Measurements from ENCODE around the gene BCORL1. TPM values are rescaled to one million over a fixed set of nuclear protein-coding genes. Genes with fewer than 3 reads are reported as not detected.

The BCORL1 gene
- total RNA-seq, 1 donor from 2014 or later = 8.1 TPM

DNA sequence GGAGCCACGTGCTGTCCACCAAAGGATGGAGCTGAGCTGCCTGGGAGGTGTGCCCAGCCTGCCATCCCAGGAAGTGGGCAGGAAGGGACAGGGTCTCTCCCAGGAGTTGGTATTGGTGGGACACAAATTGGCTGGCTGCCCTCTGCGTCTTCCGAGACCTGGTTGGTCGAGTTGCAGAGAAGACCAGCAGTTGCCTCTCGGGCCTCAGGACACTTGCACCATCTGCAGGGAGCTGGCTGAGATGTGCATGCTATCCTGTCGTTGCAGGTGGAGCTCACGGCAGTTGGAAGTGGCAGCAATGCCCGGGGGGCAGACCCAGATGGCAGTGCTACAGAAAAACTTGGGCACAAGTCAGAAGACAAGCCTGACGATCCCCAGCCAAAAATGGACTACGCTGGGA, 30.2 kb downstream of the BCORL1 start:
- DNase-seq (ENCODE audit: low spot score) (no peak), ATAC-seq (no peak)

DNA sequence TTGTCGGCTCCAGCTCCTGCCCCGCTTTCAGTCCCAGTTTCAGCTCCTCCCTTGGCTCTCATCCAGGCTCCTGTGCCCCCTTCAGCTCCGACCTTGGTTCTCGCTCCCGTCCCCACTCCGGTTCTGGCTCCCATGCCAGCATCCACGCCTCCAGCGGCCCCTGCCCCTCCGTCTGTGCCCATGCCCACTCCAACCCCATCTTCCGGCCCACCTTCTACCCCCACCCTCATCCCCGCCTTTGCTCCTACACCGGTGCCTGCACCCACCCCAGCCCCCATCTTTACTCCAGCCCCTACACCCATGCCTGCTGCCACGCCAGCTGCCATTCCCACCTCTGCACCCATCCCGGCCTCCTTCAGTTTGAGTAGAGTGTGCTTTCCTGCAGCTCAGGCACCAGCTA, 31.2 kb downstream of the BCORL1 start:
- DNase-seq (ENCODE audit: low spot score) (no peak), ATAC-seq (no peak)

DNA sequence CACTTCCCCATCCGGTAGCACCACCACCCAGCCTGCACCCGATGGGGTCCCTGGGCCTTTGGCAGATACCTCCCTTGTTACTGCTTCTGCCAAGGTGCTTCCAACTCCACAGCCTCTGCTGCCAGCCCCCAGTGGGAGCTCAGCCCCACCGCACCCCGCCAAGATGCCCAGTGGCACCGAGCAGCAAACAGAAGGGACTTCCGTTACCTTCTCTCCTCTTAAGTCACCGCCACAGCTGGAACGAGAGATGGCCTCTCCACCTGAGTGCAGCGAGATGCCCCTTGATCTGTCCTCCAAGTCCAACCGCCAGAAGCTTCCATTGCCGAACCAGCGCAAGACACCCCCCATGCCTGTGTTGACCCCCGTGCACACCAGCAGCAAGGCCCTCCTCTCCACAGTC, 31.9 kb downstream of the BCORL1 start:
- DNase-seq (ENCODE audit: low spot score) = no peak
- ATAC-seq = no peak

DNA sequence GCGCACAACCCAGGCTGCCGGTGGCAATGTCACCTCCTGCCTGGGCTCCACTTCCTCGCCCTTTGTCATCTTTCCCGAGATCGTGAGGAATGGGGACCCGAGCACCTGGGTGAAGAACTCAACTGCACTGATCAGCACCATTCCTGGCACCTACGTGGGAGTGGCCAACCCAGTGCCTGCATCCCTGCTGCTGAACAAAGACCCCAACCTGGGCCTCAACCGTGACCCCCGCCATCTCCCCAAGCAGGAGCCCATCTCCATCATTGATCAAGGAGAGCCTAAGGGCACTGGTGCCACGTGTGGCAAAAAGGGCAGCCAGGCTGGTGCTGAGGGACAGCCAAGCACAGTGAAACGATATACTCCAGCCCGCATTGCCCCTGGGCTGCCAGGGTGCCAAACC, 32.3 kb downstream of the BCORL1 start:
- DNase-seq (ENCODE audit: low spot score) (no peak), ATAC-seq (no peak)

DNA sequence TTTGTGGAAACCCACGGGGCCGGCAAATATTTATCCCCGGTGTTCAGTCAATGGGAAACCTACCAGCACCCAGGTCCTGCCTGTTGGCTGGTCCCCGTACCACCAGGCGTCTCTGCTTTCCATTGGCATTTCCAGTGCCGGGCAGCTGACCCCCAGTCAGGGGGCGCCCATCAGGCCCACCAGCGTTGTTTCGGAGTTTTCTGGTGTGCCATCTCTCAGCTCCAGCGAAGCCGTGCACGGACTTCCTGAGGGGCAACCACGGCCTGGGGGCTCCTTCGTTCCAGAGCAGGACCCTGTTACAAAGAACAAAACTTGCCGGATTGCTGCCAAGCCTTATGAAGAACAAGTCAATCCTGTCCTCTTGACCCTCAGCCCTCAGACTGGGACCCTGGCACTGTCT, 32.7 kb downstream of the BCORL1 start:
- ATAC-seq (no peak), DNase-seq (ENCODE audit: low spot score) (no peak)

DNA sequence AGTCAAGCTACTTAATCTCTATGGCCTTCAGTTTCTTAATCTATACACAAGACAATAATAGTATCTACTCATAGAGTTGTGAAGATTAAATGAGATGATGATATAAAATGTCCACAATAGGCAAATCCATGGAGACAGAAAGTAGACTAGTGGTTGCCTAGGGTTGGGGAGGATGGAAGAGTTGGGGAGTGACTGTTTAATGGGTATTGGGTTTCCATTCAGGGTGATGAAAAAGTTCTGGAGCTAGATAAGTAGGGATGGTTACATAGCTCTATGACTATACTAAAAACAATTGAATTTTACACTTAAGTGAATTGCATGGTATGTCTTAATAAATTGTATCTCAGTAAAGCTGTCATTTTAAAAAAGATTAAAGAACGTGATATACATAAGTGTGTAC, 35.7 kb downstream of the BCORL1 start:
- no peak for DNase-seq (ENCODE audit: low spot score)
- ATAC-seq = no peak

DNA sequence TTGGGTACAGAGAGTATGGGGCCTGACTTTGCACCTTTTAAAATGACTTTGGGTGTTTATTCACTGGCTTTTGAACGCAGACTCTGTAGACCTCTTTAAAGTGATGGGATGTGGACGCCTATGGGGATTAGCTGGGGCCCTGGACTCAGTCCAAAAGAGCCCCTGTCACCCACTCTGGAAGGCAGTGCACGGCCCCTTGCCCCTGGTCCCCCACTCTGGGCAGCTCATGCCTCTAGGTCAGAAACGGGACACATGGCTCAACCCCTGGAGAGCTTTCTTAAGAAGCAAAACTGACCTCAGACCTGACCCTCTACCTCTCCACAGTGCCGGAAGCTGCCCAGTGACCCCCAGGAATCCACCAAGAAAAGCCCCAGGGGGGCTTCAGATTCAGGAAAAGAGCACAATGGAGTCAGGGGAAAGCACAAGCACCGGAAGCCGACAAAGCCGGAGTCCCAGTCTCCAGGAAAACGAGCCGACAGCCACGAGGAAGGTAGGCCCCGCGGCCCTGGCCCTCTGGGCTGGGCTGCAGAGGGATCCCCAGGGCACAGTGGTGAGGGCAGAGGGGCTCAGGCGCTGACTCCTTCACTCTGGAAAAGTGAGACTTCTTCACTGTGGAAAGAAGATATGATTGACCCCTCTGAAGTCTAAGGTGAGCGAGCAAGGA, 38.4 kb downstream of the BCORL1 start:
- no peak for ATAC-seq

DNA sequence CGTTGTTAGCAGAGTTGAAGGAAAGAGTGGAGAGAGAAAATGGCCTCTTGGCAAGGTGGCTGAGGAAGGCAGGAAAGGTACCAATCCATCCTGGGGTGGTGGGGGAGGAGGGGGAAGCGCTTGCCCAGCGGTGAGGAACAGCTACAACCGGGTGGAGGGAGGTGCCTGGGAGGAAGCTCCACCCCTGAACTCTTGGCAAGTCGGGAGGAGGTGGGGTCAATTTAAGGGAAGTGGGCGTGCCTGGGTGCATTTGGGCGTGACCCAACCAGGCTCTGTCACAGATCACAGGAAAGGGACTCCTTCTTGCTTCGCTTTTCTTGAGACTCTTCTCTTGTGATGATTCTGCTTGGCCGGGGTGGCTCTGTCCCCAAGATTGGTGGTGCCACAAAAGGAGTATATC, 41.7 kb downstream of the BCORL1 start:
- ATAC-seq (peak; percentile 87), DNase-seq (ENCODE audit: low spot score) (peak; percentile 54)

More for the DNA sequence above, 38.4 kb downstream of the BCORL1 start:
- DNase-seq (ENCODE audit: low spot score) = no peak

DNA sequence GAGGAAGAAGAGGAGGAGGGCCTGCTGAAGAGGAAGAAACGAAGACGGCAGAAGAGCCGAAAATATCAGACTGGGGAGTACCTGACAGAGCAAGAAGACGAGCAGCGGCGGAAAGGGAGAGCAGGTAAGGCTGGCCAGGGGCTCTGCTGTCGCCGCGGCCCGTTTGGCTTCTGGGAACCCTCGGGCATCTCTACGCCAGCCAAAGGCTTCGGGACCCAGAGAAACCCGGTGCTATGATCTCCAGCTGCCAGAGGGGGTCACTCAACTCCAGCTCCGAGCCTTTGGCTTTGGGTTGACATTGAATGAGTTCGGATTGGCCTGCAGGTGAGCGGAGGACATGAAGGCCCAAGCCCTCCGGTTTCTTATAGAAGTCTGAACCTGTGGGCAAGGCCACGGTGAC, 42.8 kb downstream of the BCORL1 start:
- ATAC-seq (no peak), DNase-seq (ENCODE audit: low spot score) (no peak)

DNA sequence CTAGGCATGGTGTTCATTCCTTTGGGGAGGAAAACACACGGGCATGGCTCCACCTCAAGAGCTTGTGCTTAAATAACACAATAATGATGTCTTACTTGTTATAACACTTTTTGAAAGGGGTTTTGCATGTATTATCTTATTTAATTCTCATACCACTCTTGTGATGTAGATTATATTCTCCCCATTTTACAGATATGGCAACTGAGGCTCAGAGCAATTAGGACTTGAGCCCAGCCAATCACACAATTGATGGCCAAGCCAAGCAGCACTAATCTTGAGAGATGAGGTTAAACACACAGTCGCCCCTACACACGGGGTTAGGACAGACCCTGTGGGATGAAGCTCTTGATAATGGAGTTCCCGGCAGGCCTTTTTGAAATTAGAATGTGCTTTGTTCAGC, 45.1 kb downstream of the BCORL1 start:
- DNase-seq (ENCODE audit: low spot score) (no peak), ATAC-seq (no peak)

DNA sequence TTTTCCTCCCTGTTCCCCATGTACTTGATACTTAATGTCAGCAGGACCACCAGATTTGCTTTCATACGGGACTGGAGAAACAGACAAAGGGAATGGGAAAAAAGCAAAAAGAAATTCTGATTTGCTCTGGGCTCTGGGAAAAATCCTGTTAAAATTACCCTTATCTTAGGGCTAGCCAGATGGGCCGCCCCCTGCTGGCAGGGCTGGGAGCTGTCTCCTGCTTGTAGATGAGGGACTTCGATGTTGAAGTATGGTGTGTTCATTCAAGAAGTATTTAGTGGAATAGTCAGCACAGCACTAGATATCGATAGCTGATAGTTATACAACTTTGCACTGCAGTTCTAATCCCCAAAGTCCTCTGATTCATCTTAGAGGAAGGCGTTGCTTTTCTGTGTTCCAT, 45.8 kb downstream of the BCORL1 start:
- DNase-seq (ENCODE audit: low spot score) (no peak), ATAC-seq (peak; percentile 74)

DNA sequence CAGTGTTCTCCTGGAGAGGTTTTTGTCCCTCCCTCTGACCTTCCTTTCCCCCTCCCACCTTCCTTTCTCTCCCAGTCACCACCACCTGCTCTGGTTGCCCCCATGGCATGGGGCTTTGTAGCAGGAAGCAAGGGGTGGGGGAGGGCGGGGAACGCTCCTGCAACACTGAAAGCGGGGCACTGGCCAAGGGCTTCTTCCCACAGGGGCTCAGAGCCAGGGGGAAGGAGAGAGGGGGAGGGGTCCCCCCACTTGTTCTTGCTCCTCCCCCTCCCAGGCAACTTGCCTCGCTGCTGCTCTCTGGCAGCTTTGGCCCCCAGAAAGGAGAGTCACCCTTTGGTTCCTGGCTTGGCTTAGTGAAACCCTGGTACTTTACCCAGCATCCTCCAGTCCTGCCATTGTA, 48.4 kb downstream of the BCORL1 start:
- DNase-seq (ENCODE audit: low spot score) = no peak

DNA sequence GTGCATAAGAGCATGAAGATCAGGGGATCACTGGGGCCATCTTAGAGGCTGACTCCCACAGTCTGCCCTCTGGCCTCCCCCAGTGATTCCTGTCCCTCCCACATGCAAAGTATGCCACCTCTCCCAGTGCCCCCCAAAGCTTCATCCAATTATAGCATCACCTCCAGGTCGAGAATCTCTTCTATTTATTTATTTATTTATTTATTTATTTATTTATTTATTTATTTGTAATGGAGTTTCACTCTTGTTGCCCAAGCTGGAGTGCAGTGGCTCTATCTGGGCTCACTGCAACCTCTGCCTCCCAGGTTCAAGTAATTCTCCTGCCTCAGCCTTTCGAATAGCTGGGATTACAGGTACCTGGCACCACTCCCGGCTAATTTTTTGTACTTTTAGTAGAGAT, 50.1 kb downstream of the BCORL1 start:
- ATAC-seq (no peak), DNase-seq (ENCODE audit: low spot score) (no peak)

More for the DNA sequence above, 48.4 kb downstream of the BCORL1 start:
- no peak for ATAC-seq

DNA sequence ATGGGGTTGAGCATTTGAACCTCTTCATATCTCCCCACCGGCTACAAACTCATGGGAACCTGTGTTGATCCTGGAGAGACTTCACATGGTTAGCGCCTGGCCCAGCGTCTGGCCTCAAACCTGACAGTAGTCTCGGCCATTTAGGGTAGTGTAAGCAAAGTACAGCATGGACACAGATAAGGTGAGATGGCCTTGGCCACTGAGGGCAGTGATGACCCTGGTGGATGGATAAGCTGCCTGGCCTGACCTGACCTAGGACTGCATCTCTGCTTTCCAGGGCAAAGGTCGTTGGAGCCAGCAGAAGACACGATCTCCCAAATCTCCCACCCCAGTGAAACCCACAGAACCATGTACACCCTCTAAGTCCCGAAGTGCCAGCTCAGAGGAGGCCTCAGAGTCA, 51.7 kb downstream of the BCORL1 start:
- DNase-seq (ENCODE audit: low spot score) (no peak), ATAC-seq (peak; percentile 36)

DNA sequence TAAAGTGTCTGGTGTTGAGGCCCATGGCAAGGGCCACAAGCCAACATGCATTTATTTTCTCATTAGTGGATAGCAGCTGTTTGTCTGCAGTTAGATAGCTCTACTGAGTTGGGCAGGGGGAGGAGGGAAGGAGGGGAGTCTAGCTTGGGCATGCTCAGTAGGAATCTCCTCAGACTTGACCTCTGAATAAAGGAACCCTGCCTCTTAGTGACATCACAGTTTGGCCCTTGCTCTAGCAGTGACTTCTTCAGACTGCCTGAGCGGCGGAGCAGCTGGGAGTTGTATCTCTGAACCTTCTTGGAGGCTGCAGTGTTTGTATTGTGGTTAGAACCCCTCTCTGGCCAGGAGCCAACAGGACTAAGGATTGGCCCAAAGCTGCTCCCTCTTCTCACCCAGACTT, 57.4 kb downstream of the BCORL1 start:
- ATAC-seq (no peak), DNase-seq (ENCODE audit: low spot score) (no peak)

DNA sequence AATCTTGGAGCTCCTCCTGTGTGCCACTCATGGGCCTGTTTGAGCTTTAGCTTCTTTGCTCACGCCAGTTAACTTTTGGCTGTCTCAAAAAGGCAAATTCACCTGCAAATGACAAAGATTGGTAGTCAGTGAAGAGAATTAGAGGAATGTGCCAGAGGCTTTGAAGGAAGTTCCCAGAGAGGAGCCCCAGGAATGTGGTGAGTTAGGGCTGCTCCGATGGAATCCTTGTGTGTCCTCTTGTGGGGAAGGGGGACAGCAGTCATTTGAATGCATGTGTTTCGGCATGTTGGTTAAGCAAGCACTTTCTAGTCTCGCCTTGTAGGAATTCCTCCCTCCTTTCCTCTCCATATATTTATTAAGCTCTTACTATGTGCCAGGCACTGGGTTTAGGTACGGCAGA, 65.0 kb downstream of the BCORL1 start:
- ATAC-seq = no peak

DNA sequence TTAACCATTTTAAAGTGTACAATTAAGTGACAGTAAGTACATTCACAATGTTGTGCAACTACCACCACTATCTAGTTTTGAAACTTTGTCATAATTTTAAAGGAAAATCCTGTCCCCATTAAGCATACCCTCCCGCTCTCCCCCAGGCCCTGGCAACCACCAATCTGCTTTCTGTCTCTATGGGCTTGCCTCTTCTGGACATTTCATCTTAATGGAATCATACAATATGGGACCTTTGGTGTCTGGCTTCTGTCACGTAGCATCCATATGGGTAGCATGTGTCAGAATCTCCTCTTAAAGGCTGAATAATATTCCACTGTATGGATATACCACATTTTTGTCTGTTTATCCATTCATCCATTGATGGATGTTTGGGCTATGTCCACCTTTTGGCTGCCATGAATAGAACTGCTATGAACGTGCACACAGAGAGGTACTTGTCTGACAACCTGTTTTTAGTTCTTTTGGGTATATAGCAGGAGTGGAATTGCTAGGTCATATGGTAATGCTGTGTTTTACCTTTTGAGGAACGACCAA, 66.3 kb downstream of the BCORL1 start:
- DNase-seq (ENCODE audit: low spot score) = no peak
- no peak for ATAC-seq

More for the DNA sequence above, 65.0 kb downstream of the BCORL1 start:
- no peak for DNase-seq (ENCODE audit: low spot score)

DNA sequence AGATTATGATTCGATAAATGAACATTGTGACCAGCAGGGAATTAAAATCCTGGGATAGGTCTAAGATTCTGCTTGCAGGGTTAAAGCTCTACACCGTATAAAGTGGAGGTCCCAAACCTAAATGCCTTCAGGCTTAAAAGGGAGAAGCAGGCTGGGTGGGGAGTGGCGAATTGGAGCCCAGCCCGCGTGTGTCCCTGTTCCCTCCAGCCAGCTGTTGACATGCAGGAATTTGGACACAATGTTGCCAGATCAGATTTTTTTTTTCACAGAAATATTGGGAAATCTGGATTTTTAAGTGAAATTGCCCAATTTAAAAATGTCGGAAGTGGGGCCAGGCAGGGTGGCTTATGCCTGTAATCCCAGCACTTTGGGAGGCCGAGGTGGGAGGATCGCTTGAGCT, 67.4 kb downstream of the BCORL1 start:
- no peak for ATAC-seq
- no peak for DNase-seq (ENCODE audit: low spot score)

DNA sequence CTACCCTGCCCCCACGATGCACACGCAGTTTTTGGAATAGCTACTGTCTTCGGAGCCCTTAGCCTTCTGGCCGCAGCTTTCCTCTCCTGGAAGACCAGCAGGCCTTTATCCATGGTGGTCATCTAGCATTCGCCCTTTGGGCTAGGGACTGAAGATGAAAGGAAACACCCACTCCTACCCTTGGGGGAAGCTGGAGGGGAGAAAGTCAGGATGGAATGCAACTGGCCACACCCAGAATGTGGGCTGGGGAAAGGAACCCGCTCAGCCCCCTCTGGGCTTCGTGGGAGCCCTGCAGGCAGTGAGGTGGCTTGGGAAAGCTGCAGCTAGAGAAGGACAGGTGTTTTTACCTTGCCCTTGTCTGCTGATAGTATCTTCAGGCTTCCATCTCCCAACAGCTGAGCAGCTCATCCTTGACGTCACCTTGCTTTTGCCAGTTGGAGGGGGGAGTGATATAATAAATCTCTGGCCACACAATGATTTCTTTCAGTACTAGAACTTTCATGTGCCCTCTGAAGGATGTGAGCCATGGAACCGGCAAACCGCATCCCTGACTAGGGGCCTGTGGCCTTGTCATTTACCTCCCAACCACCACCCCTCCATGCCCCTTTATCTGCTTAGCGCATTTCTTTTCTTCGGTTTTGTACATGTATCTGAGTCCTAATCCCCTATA, 68.9 kb downstream of the BCORL1 start:
- ATAC-seq = no peak
- DNase-seq (ENCODE audit: low spot score) = no peak

DNA sequence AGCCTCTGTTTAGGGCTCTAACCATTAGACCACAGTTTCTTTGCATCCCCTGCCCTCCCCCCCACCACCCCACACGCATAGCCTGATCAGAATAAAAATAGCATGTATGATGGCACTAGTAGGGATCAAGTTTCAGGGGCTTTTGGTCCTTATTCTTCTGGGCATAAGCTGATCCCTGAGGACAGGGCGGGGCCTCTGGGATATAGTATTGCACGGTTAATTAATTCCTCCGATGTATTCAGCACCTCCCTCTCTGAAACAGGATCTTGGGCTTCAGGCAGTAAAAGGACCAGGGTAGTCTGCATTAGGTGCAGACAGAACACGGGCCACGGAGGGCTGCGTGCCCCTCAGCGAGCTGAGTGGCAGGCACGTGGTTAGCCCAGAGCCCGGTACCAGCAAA, 70.8 kb downstream of the BCORL1 start:
- DNase-seq (ENCODE audit: low spot score) = no peak
- ATAC-seq = no peak

DNA sequence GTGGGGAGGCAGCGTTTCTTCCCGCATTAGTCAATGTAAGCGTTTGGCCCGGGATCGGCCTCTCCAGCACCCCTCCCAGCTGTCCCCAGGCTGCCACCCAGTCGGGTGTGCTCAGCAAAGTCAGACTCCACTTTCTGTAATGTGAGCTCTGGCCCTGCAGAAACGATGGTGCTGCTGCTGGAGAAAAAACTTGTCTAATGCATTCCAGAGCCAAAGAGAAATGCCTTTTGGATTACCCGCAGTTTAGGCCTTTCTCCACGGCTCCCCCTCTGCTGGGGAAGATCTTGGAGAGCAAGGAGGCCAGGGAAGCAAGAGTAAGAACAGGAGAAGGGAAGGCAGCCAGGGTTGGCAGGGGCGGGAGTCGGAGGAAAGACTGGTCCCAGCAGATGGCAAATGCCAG, 72.7 kb downstream of the BCORL1 start:
- DNase-seq (ENCODE audit: low spot score) (no peak), ATAC-seq (no peak)

DNA sequence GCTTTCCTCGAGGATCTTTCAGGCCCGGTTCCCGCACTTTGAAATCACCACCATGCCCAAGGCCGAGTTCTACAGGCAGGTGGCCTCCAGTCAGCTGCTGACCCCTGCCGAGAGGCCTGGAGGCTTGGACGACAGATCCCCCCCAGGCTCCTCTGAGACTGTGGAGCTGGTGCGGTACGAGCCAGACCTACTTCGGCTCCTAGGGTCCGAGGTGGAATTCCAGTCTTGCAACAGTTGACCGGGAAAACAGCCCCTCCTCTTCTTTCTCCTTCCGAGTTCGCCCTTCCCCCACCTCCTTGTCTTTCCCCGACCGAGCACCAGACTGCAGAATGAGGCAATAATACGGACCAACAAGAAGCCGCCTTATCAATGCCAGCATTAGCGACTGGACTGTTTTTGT, 73.5 kb downstream of the BCORL1 start:
- no peak for ATAC-seq
- DNase-seq (ENCODE audit: low spot score) = no peak

DNA sequence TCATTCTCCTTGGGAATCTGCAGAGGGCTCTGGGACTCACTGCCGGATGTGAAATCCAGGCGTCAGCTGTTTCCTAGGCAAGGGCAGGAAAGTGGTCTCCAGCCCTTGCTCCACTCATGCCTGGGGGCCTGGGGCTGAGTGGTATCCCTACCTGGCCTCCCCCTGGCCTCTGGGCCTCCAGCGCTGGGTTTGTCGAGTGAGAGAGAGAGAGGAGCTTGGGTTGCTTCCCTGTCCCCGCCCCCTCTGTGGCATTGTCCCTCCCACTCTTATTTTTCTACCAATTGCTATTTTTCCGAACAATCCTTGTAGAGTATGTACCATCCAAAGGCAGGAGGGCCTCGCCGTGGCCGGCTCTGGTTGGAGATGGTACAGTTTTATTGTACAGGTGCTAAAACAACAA, 74.8 kb downstream of the BCORL1 start:
- DNase-seq (ENCODE audit: low spot score) (no peak), ATAC-seq (no peak)

Data from left lobe of liver (tissue), 2 donors.